ENCODE data around the gene SMYD5. TPM values are rescaled to one million over a fixed set of nuclear protein-coding genes. Genes with fewer than 3 reads are reported as not detected.

The SMYD5 gene
- total and polyA plus RNA-seq, 7 donors = 14.7 to 42.0 (median 19.7) TPM

DNA sequence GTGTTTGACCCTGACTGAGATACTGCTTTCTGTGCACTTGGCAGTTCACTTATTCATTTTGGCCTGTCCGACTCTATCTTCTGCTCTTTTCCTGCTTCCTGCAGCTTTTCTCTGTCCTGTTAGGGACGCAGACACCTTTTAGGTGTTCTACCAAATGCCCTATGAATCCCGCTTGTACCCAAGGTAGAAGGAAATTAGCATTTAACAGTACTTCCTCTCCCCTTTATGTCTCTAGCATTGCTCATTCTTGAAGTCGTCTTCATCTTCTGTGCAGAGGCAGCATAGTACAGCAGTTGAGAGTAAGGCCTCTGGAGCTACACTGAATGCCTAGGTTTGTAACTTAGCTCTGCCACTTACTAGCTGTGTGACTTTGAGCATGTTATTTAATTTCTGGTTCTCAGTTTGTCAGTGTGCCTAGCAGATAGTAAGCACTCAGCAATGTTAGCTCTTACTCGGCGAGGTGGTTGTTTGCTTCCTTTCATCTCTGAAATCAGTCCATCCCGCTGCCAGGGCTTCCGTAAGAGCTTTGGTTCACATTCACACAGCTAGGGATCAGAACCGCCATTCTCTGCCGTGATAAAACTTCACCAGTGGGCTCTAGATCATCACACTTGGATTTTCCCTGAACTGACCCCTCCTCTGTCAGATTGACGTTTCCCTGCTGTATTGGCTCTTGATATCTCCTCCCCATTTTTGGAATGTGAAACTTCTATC, 21.4 kb downstream of the SMYD5 start:
- intact Hi-C loops (cut with DNase I) = no loop called here
- H3K4me3 ChIP-seq = peak overlapping the region; percentile 91
- no peak for ATAC-seq
- H3K27ac ChIP-seq = peak overlapping the region; percentile 95
- WGBS, 3 donors = 63 to 67% (median 63%) methylated on average over 11 of the region's 11 CpGs
- TF ChIP-seq, protein P1, sequence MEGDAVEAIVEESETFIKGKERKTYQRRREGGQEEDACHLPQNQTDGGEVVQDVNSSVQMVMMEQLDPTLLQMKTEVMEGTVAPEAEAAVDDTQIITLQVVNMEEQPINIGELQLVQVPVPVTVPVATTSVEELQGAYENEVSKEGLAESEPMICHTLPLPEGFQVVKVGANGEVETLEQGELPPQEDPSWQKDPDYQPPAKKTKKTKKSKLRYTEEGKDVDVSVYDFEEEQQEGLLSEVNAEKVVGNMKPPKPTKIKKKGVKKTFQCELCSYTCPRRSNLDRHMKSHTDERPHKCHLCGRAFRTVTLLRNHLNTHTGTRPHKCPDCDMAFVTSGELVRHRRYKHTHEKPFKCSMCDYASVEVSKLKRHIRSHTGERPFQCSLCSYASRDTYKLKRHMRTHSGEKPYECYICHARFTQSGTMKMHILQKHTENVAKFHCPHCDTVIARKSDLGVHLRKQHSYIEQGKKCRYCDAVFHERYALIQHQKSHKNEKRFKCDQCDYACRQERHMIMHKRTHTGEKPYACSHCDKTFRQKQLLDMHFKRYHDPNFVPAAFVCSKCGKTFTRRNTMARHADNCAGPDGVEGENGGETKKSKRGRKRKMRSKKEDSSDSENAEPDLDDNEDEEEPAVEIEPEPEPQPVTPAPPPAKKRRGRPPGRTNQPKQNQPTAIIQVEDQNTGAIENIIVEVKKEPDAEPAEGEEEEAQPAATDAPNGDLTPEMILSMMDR (IDR thresholded peaks at IDR 0.05) = no peak
- H3K36me3 ChIP-seq (ENCODE audit: insufficient read depth in 1 of 2, low read depth in 1 of 2) = peaks cover 2 to 27% of the 10 kb centered on the region in 2 donors
- no peaks in the 10 kb centered on the region for H3K27me3 ChIP-seq (ENCODE audit: insufficient read depth in 3 of 3, low read length in 2 of 3)
- peaks cover 51% of the 10 kb centered on the region for H3K4me1 ChIP-seq
- no peaks in the 10 kb centered on the region for H3K9me3 ChIP-seq
- no peak for DNase-seq

DNA sequence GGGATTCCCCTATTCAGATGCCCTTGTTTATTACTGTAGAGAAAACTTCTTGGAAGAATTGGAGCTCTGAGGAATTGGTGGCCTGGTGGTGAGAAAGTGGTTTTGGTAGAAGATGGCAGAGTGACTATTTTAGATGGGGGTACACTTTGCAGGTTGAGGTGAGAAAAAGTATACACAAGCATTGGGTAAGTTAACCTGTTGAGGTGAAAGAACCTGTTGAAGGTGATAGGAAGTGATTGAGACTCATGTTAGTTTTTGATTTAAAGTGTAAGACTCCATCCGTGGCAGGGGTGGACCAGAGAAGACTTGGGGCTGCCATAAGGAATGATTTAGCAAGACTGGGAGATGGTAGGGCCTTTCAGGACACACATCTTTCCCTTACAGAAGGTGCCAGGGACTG, 23.1 kb downstream of the SMYD5 start:
- DNase-seq (no peak), ATAC-seq (no peak)
- Histone ChIP-seq H3K36me3 (ENCODE audit: insufficient read depth in 1 of 2, low read depth in 1 of 2) (peaks cover 2 to 44% of the 10 kb centered on the region in 2 donors), H3K4me1 (peaks cover 51% of the 10 kb centered on the region), H3K9me3 (no peaks in the 10 kb centered on the region), H3K27me3 (ENCODE audit: insufficient read depth in 3 of 3, low read length in 2 of 3) (no peaks in the 10 kb centered on the region), H3K27ac (peak overlapping the region; percentile 19), H3K4me3 (no peak overlapping the region)
- TF ChIP-seq, protein P1 (IDR thresholded peaks at IDR 0.05) = no peak
- intact Hi-C loops (cut with DNase I) = no loop called here
- WGBS, 3 donors = 36 to 67% (median 40%) methylated on average over 1 of the region's 1 CpG

DNA sequence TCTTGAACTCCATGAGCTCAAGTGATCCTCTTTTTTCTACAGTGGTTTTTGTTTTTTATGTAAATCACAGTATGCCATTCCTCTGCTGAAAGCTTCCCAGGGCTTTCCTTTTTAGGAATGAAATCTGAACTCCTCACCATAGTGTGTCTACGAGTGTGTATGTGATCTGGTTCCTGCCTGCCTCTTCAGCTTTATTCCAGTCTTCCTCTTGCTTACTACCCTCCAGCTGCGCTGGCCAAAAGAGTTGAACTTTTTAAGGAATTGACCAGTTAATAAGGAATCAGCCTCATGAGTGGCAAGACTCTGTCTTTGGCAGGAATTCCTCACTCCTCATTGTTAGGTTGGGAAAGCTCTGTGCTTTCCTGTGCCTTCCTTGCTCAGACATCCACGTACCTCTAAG, 24.1 kb downstream of the SMYD5 start:
- no peak for ATAC-seq
- Histone ChIP-seq H3K27me3 (ENCODE audit: insufficient read depth in 3 of 3, low read length in 2 of 3) (no peaks in the 10 kb centered on the region), H3K27ac (peak overlapping the region; percentile 19), H3K4me3 (no peak overlapping the region), H3K36me3 (ENCODE audit: insufficient read depth in 1 of 2, low read depth in 1 of 2) (peaks cover 2 to 54% of the 10 kb centered on the region in 2 donors), H3K9me3 (no peaks in the 10 kb centered on the region), H3K4me1 (peaks cover 51% of the 10 kb centered on the region)
- TF ChIP-seq, protein P1 (IDR thresholded peaks at IDR 0.05) = no peak
- no peak for DNase-seq
- intact Hi-C loops (cut with DNase I) = no loop called here
- WGBS, 3 donors = 56 to 65% (median 58%) methylated on average over 3 of the region's 3 CpGs

DNA sequence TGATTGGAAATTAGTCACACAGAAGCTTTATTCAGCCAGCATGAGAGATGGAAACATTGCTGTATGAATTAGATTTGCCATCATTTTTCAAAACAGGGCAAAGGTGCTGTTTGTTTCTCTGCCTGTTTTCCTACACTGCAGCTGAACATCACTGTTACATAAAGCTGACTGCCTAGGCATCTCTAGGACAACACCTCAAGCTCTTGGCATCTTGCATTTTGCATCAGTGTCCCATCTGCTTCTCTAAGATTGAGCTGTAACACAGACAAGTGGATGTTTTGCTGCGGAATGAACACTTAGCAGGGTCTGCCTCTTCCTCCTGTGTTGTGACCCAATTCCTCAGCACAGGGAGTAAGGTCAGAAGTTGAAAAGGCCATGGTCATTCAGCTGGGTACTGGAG, 24.9 kb downstream of the SMYD5 start:
- DNase-seq = no peak
- Histone ChIP-seq H3K4me3 (no peak overlapping the region), H3K9me3 (no peaks in the 10 kb centered on the region), H3K27ac (no peak overlapping the region), H3K4me1 (peaks cover 51% of the 10 kb centered on the region), H3K27me3 (ENCODE audit: insufficient read depth in 3 of 3, low read length in 2 of 3) (no peaks in the 10 kb centered on the region), H3K36me3 (ENCODE audit: insufficient read depth in 1 of 2, low read depth in 1 of 2) (peaks cover 4 to 62% of the 10 kb centered on the region in 2 donors)
- intact Hi-C loops (cut with DNase I) = no loop called here
- TF ChIP-seq, protein P1 (IDR thresholded peaks at IDR 0.05) = no peak
- 74 to 93% (median 87%) methylated on average over 1 of the region's 1 CpG for WGBS, 3 donors
- no peak for ATAC-seq

DNA sequence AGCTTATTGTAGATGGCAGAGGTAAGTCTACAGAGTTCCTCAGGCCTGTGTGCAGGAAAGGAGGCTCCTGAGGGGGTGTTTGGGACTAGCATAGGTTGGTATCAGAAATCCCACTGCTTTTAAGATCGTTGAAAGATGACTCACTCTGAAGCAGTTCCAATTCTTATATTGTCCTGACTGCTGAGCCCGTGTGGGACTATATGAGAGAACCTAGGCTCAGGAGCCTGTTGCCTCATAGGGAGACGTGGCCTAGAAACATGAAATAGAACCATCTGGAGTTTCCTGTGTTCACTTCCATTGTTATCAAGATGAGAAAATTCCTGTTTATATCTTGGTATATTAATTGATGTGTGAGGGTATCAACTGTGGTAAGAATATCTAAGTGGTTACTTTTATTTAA, 25.7 kb downstream of the SMYD5 start:
- Histone ChIP-seq H3K27ac (peak overlapping the region; percentile 14), H3K9me3 (no peaks in the 10 kb centered on the region), H3K4me3 (no peak overlapping the region), H3K36me3 (ENCODE audit: insufficient read depth in 1 of 2, low read depth in 1 of 2) (peaks cover 12 to 70% of the 10 kb centered on the region in 2 donors), H3K4me1 (peaks cover 51% of the 10 kb centered on the region), H3K27me3 (ENCODE audit: insufficient read depth in 3 of 3, low read length in 2 of 3) (no peaks in the 10 kb centered on the region)
- DNase-seq = no peak
- TF ChIP-seq, protein P1 (IDR thresholded peaks at IDR 0.05) = no peak
- 33 to 48% (median 35%) methylated on average over 3 of the region's 3 CpGs for WGBS, 3 donors
- intact Hi-C loops (cut with DNase I) = no loop called here
- peak; percentile 35 to 47 (median 42) for ATAC-seq

All from psoas muscle (tissue), 8 donors.